WTC11 (cell line): ENCODE data around the gene UBE2D2. TPM values are rescaled to one million over a fixed set of nuclear protein-coding genes. Genes with fewer than 3 reads are reported as not detected.

Experiments
- ATAC-seq: fragments of 200-7000 bp; cut with Tn5 transposase; 2 replicates; pipeline ENCODE4 v1.10.0; 2021; ENCODE audit warnings: mild to moderate bottlenecking, moderate library complexity
- CTCF ChIA-PET: fragments of 300-600 bp; sonication (Branson Sonifier 250); formaldehyde crosslinking; loops from one replicate; lab custom pipeline; 2021; ENCODE audit warnings: antibody characterized with exemption; lab: Charles Lee
- POLR2A ChIA-PET: fragments of 350-600 bp; sonication (Branson Sonifier 250); formaldehyde crosslinking; loops from one replicate; lab custom pipeline; 2021; ENCODE audit warnings: antibody characterized with exemption; lab: Charles Lee
- DNase-seq: peaks from one replicate; pipeline ENCODE4 v3.0.0; 2021; ENCODE audit warnings: low spot score
- H3K27ac Mint-ChIP-seq: 2 replicates; pipeline ENCODE4 v1.8.0; 2021; ENCODE audit warnings: mixed read lengths
- H3K27me3 Mint-ChIP-seq: 2 replicates; pipeline ENCODE4 v1.8.0; 2021; ENCODE audit warnings: low read depth, mild to moderate bottlenecking, moderate library complexity, mixed read lengths
- H3K36me3 Mint-ChIP-seq: 2 replicates; pipeline ENCODE4 v1.8.0; 2021; ENCODE audit warnings: mixed read lengths
- H3K4me1 Mint-ChIP-seq: 2 replicates; pipeline ENCODE4 v1.8.0; 2022; ENCODE audit warnings: mixed read lengths
- H3K4me3 Mint-ChIP-seq: 2 replicates; pipeline ENCODE4 v1.8.0; 2021; ENCODE audit warnings: mild to moderate bottlenecking, moderate library complexity, mixed read lengths
- H3K9me3 Mint-ChIP-seq: 2 replicates; pipeline ENCODE4 v1.8.0; 2021; ENCODE audit warnings: mixed read lengths
- AR ChIP-seq: fragments of 250-450 bp; sonication (Bioruptor Pico); IDR thresholded peaks from 2 replicates; pipeline ENCODE4 v1.9.0; 2021; ENCODE audit warnings: mild to moderate bottlenecking
- ATF1 ChIP-seq: sonication (generic); formaldehyde crosslinking; IDR thresholded peaks from 2 replicates; pipeline ENCODE4 v1.8.1; 2023; ENCODE audit warnings: mild to moderate bottlenecking, moderate library complexity, missing genetic modification reagents
- CBFB ChIP-seq: sonication (generic); formaldehyde crosslinking; IDR thresholded peaks from 2 replicates; pipeline ENCODE4 v1.8.1; 2022; ENCODE audit warnings: mild to moderate bottlenecking, low read depth, missing genetic modification reagents
- CREM ChIP-seq: sonication (generic); formaldehyde crosslinking; IDR thresholded peaks from 2 replicates; pipeline ENCODE4 v1.8.1; 2022; ENCODE audit warnings: mild to moderate bottlenecking, missing genetic modification reagents, moderate library complexity
- CTCF ChIP-seq: fragments of 200-600 bp; IDR thresholded peaks from 2 replicates; pipeline ENCODE4 v1.8.0; 2022; ENCODE audit warnings: antibody characterized with exemption
- FOXJ3 ChIP-seq: sonication (generic); formaldehyde crosslinking; IDR thresholded peaks from 2 replicates; pipeline ENCODE4 v1.9.0; 2021; ENCODE audit warnings: missing genetic modification reagents, mild to moderate bottlenecking, borderline replicate concordance
- FOXK1 ChIP-seq: sonication (generic); formaldehyde crosslinking; IDR thresholded peaks from 2 replicates; pipeline ENCODE4 v1.8.0; 2022; ENCODE audit warnings: mild to moderate bottlenecking, moderate library complexity, missing genetic modification reagents
- MXD4 ChIP-seq: fragments of 250-450 bp; sonication (Bioruptor Pico); IDR thresholded peaks from 2 replicates; pipeline ENCODE4 v1.8.0; 2021; ENCODE audit warnings: mild to moderate bottlenecking, moderate library complexity, borderline replicate concordance
- MYBL2 ChIP-seq: sonication (generic); formaldehyde crosslinking; IDR thresholded peaks from 2 replicates; pipeline ENCODE4 v1.8.1; 2023; ENCODE audit warnings: mild to moderate bottlenecking, moderate library complexity, missing genetic modification reagents
- NR1H2 ChIP-seq: sonication (generic); formaldehyde crosslinking; IDR thresholded peaks from 2 replicates; pipeline ENCODE4 v1.9.0; 2021; ENCODE audit warnings: mild to moderate bottlenecking, moderate library complexity, missing genetic modification reagents
- NR2C2 ChIP-seq: sonication (generic); formaldehyde crosslinking; IDR thresholded peaks from 2 replicates; pipeline ENCODE4 v1.8.0; 2022; ENCODE audit warnings: mild to moderate bottlenecking, missing genetic modification reagents
- PRRX2 ChIP-seq: fragments of 250-450 bp; sonication (Bioruptor Pico); IDR thresholded peaks from 2 replicates; pipeline ENCODE4 v1.8.0; 2021; ENCODE audit warnings: mild to moderate bottlenecking
- RORB ChIP-seq: fragments of 250-450 bp; sonication (Bioruptor Pico); IDR thresholded peaks from 2 replicates; pipeline ENCODE4 v1.9.0; 2021; ENCODE audit warnings: mild to moderate bottlenecking
- SOX15 ChIP-seq: fragments of 250-450 bp; sonication (Bioruptor Pico); IDR thresholded peaks from 2 replicates; pipeline ENCODE4 v1.9.0; 2021; ENCODE audit warnings: mild to moderate bottlenecking
- TCF7 ChIP-seq: sonication (generic); formaldehyde crosslinking; IDR thresholded peaks from 2 replicates; pipeline ENCODE4 v1.8.0; 2022; ENCODE audit warnings: mild to moderate bottlenecking, low read depth, missing genetic modification reagents, moderate library complexity
- TEAD1 ChIP-seq: sonication (generic); formaldehyde crosslinking; IDR thresholded peaks from 2 replicates; pipeline ENCODE4 v1.8.0; 2022; ENCODE audit warnings: mild to moderate bottlenecking, missing genetic modification reagents
- TP53 ChIP-seq: sonication (generic); formaldehyde crosslinking; IDR thresholded peaks from 2 replicates; pipeline ENCODE4 v1.8.1; 2023; ENCODE audit warnings: mild to moderate bottlenecking, missing genetic modification reagents
- ZBTB21 ChIP-seq: sonication (generic); formaldehyde crosslinking; IDR thresholded peaks from 2 replicates; pipeline ENCODE4 v1.8.1; 2023; ENCODE audit warnings: mild to moderate bottlenecking, missing genetic modification reagents, borderline replicate concordance
- ZBTB43 ChIP-seq: sonication (generic); formaldehyde crosslinking; IDR thresholded peaks from 2 replicates; pipeline ENCODE4 v1.8.1; 2023; ENCODE audit warnings: mild to moderate bottlenecking, missing genetic modification reagents
- ZNF121 ChIP-seq: sonication (generic); formaldehyde crosslinking; IDR thresholded peaks from 2 replicates; pipeline ENCODE4 v1.8.0; 2023; ENCODE audit warnings: missing genetic modification reagents
- ZNF138 ChIP-seq: sonication (generic); formaldehyde crosslinking; conservative IDR thresholded peaks from 2 replicates; pipeline ENCODE4 v1.8.1; 2022; ENCODE audit warnings: mild to moderate bottlenecking, moderate library complexity, missing genetic modification reagents
- ZNF232 ChIP-seq: sonication (generic); formaldehyde crosslinking; IDR thresholded peaks from 2 replicates; pipeline ENCODE4 v1.8.0; 2022; ENCODE audit warnings: mild to moderate bottlenecking, missing genetic modification reagents
- ZNF263 ChIP-seq: sonication (generic); formaldehyde crosslinking; IDR thresholded peaks from 2 replicates; pipeline ENCODE4 v1.8.1; 2022; ENCODE audit warnings: low read depth, mild to moderate bottlenecking, moderate library complexity, missing genetic modification reagents
- ZNF281 ChIP-seq: sonication (generic); formaldehyde crosslinking; IDR thresholded peaks from 2 replicates; pipeline ENCODE4 v1.8.0; 2023; ENCODE audit warnings: mild to moderate bottlenecking, missing genetic modification reagents
- ZNF396 ChIP-seq: fragments of 250-450 bp; sonication (Bioruptor Pico); IDR thresholded peaks from 2 replicates; pipeline ENCODE4 v1.8.0; 2021; ENCODE audit warnings: mild to moderate bottlenecking, moderate library complexity, borderline replicate concordance
- ZNF423 ChIP-seq: fragments of 250-450 bp; sonication (Bioruptor Pico); IDR thresholded peaks from 2 replicates; pipeline ENCODE4 v2.1.2; 2022; ENCODE audit warnings: mild to moderate bottlenecking, moderate library complexity
- total RNA-seq: library from RNA; stranded (reverse); gene quantifications from 3 replicates; pipeline ENCODE4 v1.2.3, GENCODE V29; 2021

Gene UBE2D2
- total RNA-seq, 1 experiment from 2014 or later: 183 TPM

GRCh38 chr5:139636975-139637408, 75.9 kb downstream of the UBE2D2 start (continued):
- TF ChIP-seq ATF1 (CRISPR knock-in tag) (no peak), CBFB (CRISPR knock-in tag) (no peak), ZBTB21 (no peak), NR2C2 (CRISPR knock-in tag) (no peak), ZNF121 (CRISPR knock-in tag) (no peak), SOX15 (no peak), CTCF (no peak), NR1H2 (CRISPR knock-in tag) (no peak)

GRCh38 chr5:139637438-139638089, 76.4 kb downstream of the UBE2D2 start:
- ATAC-seq: peak; percentile 38
- TF ChIP-seq ZBTB43: peak; percentile 65; the same call in 1 of the 2 replicates
- peak; percentile 76 for TF ChIP-seq TEAD1
- peak; percentile 59; the same call in 1 of the 2 replicates for TF ChIP-seq ZNF423 (CRISPR knock-in tag)
- no peak for TF ChIP-seq ZNF396
- 0 out of 2 replicates have a peak, but pooled peaks have one; percentile 53 for TF ChIP-seq ZNF232 (CRISPR knock-in tag)
- no peak for TF ChIP-seq RORB
- no peak for TF ChIP-seq TCF7 (CRISPR knock-in tag)
- peak; percentile 84; the same call in 1 of the 2 replicates for TF ChIP-seq MYBL2 (CRISPR knock-in tag)
- TF ChIP-seq ATF1 (CRISPR knock-in tag): no peak
- no peak for TF ChIP-seq FOXJ3 (CRISPR knock-in tag)
- no peak for TF ChIP-seq ZNF281 (CRISPR knock-in tag)
- TF ChIP-seq CREM (CRISPR knock-in tag): 0 out of 2 replicates have a peak, but pooled peaks have one; percentile 28
- no peak for TF ChIP-seq AR
- TF ChIP-seq ZNF263: no peak
- no peak for TF ChIP-seq NR1H2 (CRISPR knock-in tag)
- no peak; the same call in 1 of the 2 replicates for TF ChIP-seq PRRX2 (CRISPR knock-in tag)
- 0 out of 2 replicates have a peak, but pooled peaks have one; percentile 19 for TF ChIP-seq TP53 (CRISPR knock-in tag)
- no peak for TF ChIP-seq SOX15
- no peak for TF ChIP-seq CTCF
- TF ChIP-seq FOXK1 (CRISPR knock-in tag): peak; percentile 41
- no peak for TF ChIP-seq MXD4 (CRISPR knock-in tag)
- TF ChIP-seq ZNF138 (CRISPR knock-in tag): no peak

More at GRCh38 chr5:139637438-139638089, 76.4 kb downstream of the UBE2D2 start:
- DNase-seq: peak; percentile 79
- peaks cover 82% of the 10 kb centered on the region for H3K4me1 Mint-ChIP-seq
- H3K27me3 Mint-ChIP-seq: no peaks in the 10 kb centered on the region
- H3K4me3 Mint-ChIP-seq: peak overlapping the region; percentile 64
- ChIA-PET POLR2A (interaction anchor here (1.0 to 4.8 kb wide), 8 partner anchors 11 to 110 kb away, joined by 3 to 54 read pairs (median 4); partner anchors contain the start of gene CXXC5), CTCF (interaction anchor here (0.6 to 12.0 kb wide), 18 partner anchors 13 to 331 kb away, joined by 3 to 247 read pairs (median 6); partner anchors contain the start of gene CXXC5)
- H3K36me3 Mint-ChIP-seq: no peaks in the 10 kb centered on the region
- H3K9me3 Mint-ChIP-seq: no peaks in the 10 kb centered on the region
- peak overlapping the region; percentile 93 for H3K27ac Mint-ChIP-seq
